Measurements from ENCODE around the gene FHAD1. TPM values are rescaled to one million over a fixed set of nuclear protein-coding genes. Genes with fewer than 3 reads are reported as not detected.

FHAD1 gene
- total and polyA plus RNA-seq, 2 of the 13 experiments (the other 11 are each of a cell fraction or from before 2014, with no cell fraction given) = not detected

DNA sequence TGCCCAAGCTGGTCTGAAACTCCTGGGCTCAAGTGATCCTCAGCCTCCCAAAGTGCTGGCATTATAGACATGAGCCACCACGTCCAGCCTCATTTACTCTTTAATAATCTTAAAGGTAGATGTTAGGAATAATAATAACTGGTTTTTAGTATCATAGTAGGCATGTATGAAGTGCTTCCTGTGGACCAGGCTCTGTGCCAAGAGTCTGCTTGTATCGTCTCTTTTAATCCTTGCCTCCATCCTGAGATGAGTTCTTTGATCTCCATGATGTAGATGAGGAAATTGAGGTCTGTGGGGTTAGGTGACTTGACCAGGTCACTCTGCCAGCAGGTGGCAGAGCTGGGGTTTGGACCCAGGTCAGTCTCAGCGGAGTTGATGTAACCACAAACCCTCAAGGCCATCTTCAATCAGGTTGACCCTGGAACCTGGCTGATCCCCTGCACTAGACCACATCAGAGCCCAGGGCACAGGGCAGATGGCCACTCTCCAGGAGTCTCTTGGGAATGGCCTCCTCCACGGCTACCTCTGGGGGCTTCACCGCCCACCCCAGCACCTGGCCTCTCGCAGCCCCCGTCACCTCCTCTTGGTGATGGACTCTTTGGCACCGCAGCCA lies 173.9 kb downstream of the FHAD1 start (continued):
- no peak for TF ChIP-seq JUN (CRISPR knock-in tag; IDR thresholded peaks at IDR 0.05)
- peak; percentile 50; the same call in 1 of the 2 replicates for TF ChIP-seq HMG20A (CRISPR knock-in tag; IDR thresholded peaks at IDR 0.05; ENCODE audit: borderline replicate concordance)
- no peak for TF ChIP-seq LCORL (IDR thresholded peaks at IDR 0.05)
- 0 out of 2 replicates have a peak, but pooled peaks have one; percentile 23 for TF ChIP-seq LCORL (CRISPR knock-in tag; IDR thresholded peaks at IDR 0.05)
- peak; percentile 82 for TF ChIP-seq HNF4A (CRISPR knock-in tag; IDR thresholded peaks at IDR 0.05)
- no peak for TF ChIP-seq CCAR2 (optimal IDR thresholded peaks at IDR 0.05; ENCODE audit: low read depth, low read length)
- 0 out of 2 replicates have a peak, but pooled peaks have one; percentile 15 for TF ChIP-seq FOXK1 (CRISPR knock-in tag; IDR thresholded peaks at IDR 0.05; ENCODE audit: borderline replicate concordance, low read depth)
- TF ChIP-seq, protein P1, sequence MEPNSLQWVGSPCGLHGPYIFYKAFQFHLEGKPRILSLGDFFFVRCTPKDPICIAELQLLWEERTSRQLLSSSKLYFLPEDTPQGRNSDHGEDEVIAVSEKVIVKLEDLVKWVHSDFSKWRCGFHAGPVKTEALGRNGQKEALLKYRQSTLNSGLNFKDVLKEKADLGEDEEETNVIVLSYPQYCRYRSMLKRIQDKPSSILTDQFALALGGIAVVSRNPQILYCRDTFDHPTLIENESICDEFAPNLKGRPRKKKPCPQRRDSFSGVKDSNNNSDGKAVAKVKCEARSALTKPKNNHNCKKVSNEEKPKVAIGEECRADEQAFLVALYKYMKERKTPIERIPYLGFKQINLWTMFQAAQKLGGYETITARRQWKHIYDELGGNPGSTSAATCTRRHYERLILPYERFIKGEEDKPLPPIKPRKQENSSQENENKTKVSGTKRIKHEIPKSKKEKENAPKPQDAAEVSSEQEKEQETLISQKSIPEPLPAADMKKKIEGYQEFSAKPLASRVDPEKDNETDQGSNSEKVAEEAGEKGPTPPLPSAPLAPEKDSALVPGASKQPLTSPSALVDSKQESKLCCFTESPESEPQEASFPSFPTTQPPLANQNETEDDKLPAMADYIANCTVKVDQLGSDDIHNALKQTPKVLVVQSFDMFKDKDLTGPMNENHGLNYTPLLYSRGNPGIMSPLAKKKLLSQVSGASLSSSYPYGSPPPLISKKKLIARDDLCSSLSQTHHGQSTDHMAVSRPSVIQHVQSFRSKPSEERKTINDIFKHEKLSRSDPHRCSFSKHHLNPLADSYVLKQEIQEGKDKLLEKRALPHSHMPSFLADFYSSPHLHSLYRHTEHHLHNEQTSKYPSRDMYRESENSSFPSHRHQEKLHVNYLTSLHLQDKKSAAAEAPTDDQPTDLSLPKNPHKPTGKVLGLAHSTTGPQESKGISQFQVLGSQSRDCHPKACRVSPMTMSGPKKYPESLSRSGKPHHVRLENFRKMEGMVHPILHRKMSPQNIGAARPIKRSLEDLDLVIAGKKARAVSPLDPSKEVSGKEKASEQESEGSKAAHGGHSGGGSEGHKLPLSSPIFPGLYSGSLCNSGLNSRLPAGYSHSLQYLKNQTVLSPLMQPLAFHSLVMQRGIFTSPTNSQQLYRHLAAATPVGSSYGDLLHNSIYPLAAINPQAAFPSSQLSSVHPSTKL (CRISPR knock-in tag; IDR thresholded peaks at IDR 0.05) = peak; percentile 65
- TF ChIP-seq TFE3 (CRISPR knock-in tag; IDR thresholded peaks at IDR 0.05) = no peak
- TF ChIP-seq, protein P2, sequence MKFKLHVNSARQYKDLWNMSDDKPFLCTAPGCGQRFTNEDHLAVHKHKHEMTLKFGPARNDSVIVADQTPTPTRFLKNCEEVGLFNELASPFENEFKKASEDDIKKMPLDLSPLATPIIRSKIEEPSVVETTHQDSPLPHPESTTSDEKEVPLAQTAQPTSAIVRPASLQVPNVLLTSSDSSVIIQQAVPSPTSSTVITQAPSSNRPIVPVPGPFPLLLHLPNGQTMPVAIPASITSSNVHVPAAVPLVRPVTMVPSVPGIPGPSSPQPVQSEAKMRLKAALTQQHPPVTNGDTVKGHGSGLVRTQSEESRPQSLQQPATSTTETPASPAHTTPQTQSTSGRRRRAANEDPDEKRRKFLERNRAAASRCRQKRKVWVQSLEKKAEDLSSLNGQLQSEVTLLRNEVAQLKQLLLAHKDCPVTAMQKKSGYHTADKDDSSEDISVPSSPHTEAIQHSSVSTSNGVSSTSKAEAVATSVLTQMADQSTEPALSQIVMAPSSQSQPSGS (CRISPR knock-in tag; IDR thresholded peaks at IDR 0.05) = peak; percentile 55; the same call in 1 of the 2 replicates
- TF ChIP-seq MYC (CRISPR knock-in tag; IDR thresholded peaks at IDR 0.05; ENCODE audit: borderline replicate concordance) = no peak
- TF ChIP-seq, protein P3, sequence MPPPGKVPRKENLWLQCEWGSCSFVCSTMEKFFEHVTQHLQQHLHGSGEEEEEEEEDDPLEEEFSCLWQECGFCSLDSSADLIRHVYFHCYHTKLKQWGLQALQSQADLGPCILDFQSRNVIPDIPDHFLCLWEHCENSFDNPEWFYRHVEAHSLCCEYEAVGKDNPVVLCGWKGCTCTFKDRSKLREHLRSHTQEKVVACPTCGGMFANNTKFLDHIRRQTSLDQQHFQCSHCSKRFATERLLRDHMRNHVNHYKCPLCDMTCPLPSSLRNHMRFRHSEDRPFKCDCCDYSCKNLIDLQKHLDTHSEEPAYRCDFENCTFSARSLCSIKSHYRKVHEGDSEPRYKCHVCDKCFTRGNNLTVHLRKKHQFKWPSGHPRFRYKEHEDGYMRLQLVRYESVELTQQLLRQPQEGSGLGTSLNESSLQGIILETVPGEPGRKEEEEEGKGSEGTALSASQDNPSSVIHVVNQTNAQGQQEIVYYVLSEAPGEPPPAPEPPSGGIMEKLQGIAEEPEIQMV (CRISPR knock-in tag; IDR thresholded peaks at IDR 0.05; ENCODE audit: low read depth) = no peak
- no peak for TF ChIP-seq ZBTB49 (CRISPR knock-in tag; IDR thresholded peaks at IDR 0.05; ENCODE audit: borderline replicate concordance)
- no peak for TF ChIP-seq ZNF558 (CRISPR knock-in tag; IDR thresholded peaks at IDR 0.05; ENCODE audit: borderline replicate concordance)
- TF ChIP-seq NCOR1 (IDR thresholded peaks at IDR 0.05; ENCODE audit: borderline replicate concordance, low read length) = 0 out of 2 replicates have a peak, but pooled peaks have one; percentile 36
- TF ChIP-seq HDAC2 (CRISPR knock-in tag; IDR thresholded peaks at IDR 0.05) = peak; percentile 46; the same call in 1 of the 2 replicates
- peak; percentile 30; the same call in 1 of the 2 replicates for TF ChIP-seq ZNF768 (CRISPR knock-in tag; IDR thresholded peaks at IDR 0.05)
- no peak for TF ChIP-seq TBL1XR1 (IDR thresholded peaks at IDR 0.05; ENCODE audit: borderline replicate concordance, low read length, partially characterized antibody)
- TF ChIP-seq ZSCAN25 (CRISPR knock-in tag; IDR thresholded peaks at IDR 0.05) = no peak

Measured in HepG2 (cell line).